ENCODE results near the gene MSMP.

Gene MSMP

DNA sequence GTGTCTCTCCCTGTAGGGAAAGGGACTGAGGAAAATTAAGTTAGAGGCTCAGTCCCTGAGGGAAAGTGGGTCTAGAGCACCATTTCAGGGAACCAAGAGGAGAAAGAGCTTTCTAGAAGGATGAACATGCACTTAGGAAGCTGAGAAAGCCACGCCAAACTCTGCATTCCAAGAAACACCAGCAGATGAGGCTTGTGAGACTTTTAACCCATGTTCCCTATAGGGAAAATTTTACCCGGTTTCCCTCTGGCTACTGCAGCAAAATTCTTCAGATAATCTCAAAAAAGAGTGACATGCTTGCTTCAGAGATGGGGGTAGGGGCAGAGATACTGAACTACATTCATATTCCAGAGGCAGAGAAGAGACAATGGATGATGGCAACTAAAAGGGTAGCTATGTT is 30.6 kb downstream of the MSMP start:
- DNase-seq (ENCODE audit: low spot score), result no peak

DNA sequence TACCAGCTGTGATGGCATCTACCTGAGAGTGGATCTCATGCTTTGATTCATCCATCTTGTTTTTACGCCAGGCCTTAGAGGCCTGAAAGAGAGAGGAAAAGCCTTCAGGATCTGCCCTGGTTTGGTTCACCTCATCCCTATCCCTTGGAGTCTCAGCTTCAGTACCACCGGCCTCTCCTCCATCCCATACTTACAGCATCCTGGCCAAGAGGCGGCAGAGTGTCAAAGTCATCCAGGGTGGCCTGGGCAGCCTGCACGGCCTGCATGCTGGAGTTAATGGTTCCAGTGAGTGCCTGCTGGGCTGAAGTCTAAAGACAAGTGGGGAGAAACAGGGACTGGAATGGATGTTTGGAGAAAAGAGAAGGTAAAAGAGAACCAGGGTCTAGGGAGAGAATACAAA is 34.5 kb downstream of the MSMP start:
- DNase-seq (ENCODE audit: low spot score), result no peak

- no peak for DNase-seq (ENCODE audit: low spot score)
Measured at GRCh38 chr9:35718721-35719511, 35.2 kb downstream of the MSMP start.

DNA sequence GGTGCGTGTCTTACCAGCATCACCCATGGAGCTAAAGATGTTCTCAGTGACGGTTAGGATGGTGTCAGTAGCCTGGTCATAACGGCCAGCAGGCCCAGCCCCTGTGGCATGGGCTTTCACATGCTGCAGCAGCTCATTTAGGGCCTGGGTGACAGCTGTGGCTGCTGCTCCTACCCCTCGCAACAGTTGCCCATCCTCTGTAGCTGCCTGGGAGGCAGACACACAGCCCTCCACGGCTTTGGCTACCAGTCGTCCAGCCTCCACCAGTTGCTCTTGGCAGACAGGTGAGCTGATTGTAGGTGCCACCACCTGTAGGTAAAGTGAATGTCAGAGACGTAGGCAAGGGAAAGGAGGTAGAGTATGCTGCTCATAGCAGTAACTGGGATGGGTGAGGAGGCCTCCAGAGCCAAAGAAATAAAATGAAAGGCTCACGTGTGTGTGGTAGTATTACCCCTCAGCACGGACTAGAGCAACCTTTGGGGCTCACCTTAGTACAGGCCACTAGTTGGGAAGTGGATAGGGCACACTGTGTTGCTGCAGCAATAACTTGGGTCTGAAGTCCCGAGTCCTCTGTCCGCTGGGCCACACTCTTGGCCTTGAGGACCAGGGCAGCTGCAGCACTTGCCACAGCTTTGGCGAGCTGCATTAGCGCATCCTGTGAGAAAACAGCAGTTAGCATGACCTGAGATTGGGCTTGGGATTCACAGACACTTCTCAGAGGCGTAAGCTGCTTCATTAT is 36.8 kb downstream of the MSMP start:
- no peak for DNase-seq (ENCODE audit: low spot score)

DNA sequence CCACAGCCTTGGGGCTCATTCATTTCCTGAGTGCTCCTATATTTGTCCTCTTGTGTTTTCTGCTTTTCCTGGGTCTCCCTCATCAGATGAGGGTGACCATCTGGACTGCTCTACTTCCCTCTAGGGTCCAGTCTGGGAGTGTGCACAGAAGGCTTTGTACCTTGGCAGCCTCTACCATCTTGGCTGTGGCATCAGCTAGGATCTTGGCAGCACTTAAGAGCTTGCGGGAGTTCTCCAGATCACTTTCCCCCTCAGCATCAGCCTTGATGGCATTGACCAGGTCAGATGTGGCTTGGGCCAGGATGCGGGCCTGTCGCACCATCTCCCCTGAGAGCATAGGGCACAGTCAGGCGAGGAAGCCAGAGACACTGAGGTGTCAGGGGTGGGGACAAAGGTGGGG is 37.8 kb downstream of the MSMP start:
- no peak for DNase-seq (ENCODE audit: low spot score)

DNA sequence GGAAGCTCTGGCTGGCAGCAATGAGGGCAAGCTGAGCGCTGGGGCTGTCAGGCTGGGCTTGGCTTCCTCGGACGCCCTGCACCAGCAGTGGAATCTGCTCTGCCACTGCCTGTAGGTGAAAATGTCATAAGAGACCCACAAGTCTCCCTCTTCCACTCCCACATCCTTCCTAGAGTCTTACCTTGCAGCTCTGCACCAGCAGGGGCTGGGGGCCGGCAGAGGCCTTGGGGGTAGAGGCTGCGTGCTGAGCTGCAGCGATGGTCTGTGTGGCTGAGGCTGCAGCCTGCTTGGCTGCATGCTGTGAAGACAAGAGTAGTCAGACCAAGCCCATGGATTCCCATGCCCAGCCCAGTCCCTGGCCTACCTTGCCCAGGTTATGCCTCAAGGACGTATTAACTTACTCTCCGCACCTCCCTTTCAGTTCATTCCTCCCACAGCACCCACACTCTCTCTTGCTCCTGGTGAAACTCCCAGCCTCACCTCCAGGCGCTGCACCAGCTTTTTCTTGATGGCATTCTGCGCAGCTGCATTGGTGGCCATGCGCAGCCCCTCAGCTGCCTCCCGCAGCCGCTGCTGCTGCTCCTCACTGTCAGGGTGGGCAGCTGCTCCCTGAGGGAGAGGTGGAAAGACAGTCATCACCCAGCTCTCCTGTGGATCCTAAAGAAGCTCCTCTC is 39.4 kb downstream of the MSMP start:
- DNase-seq (ENCODE audit: low spot score), result no peak

DNA sequence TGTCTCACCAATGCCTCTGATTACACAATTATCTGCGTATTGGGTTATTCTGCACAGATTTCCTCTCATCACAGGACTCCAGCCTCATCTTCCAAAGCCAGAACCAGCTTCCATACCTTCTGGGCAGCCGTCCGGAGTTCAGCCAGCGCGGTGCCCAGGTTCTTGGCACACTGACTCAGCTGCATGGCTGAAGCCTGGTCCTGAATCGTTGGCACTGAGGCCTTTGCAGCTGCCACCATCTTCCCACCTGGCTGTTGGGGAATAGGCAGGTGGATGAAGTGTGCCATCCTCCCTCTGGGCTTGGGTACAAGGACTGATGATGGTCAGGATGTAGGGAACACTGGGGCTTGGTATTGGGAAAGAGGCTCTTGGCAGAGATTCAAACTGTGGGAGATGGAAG is 40.0 kb downstream of the MSMP start:
- no peak for DNase-seq (ENCODE audit: low spot score)

DNA sequence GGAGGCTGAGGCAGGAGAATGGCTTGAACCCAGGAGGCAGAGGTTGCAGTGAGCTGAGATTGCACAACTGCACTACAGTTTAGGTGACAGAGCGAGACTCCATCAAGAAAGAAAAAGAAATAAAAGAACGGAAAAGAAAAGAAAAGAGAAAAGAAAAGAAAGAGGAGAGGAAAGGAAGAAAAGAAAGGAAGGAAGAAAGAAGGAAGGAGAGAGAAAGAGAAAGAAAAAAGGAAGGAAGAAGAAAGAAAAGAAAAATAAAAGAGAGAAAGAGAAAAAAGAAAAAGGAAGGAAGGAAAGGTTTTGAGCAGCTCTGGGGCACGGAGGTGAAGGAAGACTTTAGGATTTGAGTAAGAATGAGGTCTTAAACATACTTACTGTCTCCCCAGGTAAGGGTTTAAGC is 40.5 kb downstream of the MSMP start:
- DNase-seq (ENCODE audit: low spot score), result no peak

- no peak for DNase-seq (ENCODE audit: low spot score)
Measured at GRCh38 chr9:35712762-35713400, 41.2 kb downstream of the MSMP start.

DNA sequence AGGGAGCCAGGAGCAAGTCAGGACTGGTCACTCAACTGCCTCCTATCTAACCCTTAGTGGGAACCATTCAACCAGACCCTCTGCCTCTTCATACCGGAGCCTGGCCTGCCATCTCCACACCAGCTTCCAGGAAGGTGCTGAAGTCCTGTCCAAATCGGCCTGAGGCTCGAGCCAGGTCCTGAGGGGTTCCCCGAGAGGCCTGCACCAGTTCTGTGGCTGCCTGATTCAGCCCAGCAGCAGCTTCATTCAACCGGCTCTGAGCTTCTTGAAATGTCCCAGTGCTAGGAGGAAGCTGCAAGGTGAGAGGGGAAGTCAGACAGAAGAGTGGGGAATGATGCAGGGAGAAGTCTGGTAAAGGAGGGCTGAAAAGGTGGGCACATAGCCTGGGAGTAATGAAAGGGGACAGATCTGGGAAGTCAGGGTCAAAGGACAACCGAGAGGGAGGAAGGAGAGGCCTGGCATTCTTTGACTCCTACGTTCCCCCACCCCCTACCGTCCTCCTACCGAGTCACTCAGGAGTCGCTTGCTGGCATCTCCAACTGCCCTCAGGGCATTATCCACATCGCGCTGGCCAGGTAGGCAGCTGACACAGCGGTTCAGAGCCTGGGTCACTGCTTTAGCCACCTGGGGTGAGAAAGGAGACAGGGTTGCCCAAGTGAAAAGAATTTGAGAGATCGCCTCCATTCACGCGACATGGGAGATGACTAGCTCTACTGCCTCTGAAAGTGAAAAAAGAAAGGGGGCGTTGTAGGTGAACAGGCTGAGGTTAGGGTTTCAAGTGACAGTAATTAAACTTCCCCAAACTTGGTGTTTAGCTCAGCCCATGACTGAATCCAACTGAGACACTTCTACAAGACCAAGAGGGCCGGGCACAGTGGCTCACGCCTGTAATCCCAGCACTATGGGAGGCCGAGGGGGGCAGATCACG is 42.3 kb downstream of the MSMP start:
- no peak for DNase-seq (ENCODE audit: low spot score)

DNA sequence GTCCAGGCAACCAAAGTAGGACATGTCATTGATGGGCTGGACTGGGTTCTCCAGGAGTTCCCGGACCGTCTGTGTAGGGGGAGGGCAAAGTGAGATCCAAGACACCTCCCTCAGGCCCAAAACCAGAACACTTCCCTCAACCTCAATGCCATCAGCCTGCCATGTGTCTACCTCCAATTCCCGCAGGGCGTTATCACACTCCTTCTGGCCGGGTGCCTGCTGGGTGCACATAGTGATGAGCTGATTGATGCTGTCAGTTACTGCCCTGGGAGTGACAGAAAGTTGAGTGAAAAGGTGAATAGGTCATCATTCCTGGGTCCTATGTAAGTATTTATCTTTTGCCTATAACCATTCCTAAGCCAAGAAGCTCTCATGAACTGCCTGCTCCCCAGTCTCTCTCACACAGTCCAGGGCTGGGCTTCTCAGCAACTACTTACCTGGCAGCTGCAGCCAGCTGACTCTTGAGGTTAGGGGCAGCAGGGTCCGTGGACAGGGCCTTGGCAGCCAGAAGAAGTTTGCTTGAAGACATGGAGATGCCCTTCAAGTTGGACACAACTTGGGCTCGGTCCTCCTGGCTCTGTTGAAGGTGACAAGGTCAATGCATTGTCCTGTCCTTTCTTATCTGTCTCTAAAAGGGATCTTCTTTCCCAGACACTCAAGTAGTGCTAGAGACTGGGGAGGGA is 43.1 kb downstream of the MSMP start:
- no peak for DNase-seq (ENCODE audit: low spot score)

GRCh38 chr9:35708146-35708545 is 45.9 kb downstream of the MSMP start:
- no peak for DNase-seq (ENCODE audit: low spot score)

DNA sequence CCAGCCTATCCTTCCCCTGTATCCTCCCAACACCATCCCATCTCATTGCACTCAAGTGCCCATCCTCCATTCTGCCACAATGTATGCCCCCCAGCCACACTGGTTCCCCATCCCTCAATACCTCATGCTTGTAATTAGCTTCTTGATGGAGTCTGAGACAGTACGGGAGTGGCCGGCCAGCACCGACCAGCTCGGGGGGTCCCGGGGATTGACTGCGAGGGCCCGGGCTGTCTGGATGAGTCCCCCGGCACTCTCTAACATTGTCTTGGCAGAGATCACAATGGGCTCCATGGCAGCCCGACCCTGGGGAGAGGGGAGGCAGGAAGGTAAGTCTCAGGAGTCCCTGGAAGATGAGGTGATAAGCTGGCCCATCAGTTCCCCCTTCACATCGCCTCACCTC is 47.1 kb downstream of the MSMP start:
- no peak for DNase-seq (ENCODE audit: low spot score)

- no peak for DNase-seq (ENCODE audit: low spot score)
Measured at GRCh38 chr9:35705836-35706430, 48.1 kb downstream of the MSMP start.

- no peak for DNase-seq (ENCODE audit: low spot score)
Measured at GRCh38 chr9:35705372-35705771, 48.7 kb downstream of the MSMP start.

- DNase-seq (ENCODE audit: low spot score), result no peak
Measured at GRCh38 chr9:35703906-35704672, 50.0 kb downstream of the MSMP start.

Data from hematopoietic multipotent progenitor cell treated with erythropoietin and hydrocortisone succinate and interleukin-3 and kit ligand, for 17 days (in vitro differentiated cells).